GM12878 (cell line): ENCODE data around the gene PCK2. TPM values are rescaled to one million over a fixed set of nuclear protein-coding genes. Genes with fewer than 3 reads are reported as not detected.

Experiments used
- CHD1 ChIP-seq: IDR thresholded peaks from 2 replicates; pipeline ENCODE4 v1.6.1; 2012; ENCODE audit warnings: low read depth, low read length, improper control_type of control experiment
- HDGF ChIP-seq: fragments of 450-650 bp; IDR thresholded peaks from 2 replicates; pipeline ENCODE4 v1.6.1; 2016; ENCODE audit warnings: antibody characterized with exemption
- IKZF2 ChIP-seq, 2 experiments: fragments of 450-650 bp; IDR thresholded peaks; 2 replicates each; pipeline ENCODE4 v1.6.1; 2017; ENCODE audit warnings: mild to moderate bottlenecking in 2 of 2, moderate library complexity in 2 of 2
- NKRF ChIP-seq: fragments of 450-650 bp; conservative IDR thresholded peaks from 2 replicates; pipeline ENCODE4 v1.6.1; 2017; ENCODE audit warnings: mild to moderate bottlenecking, moderate library complexity
- RELA ChIP-seq: fragments of 450-650 bp; IDR thresholded peaks from 2 replicates; pipeline ENCODE4 v1.8.0; 2014; ENCODE audit warnings: borderline replicate concordance; ENCODE audit not compliant: partially characterized antibody
- RELB ChIP-seq: fragments of 450-650 bp; IDR thresholded peaks from 2 replicates; pipeline ENCODE4 v1.6.1; 2017; ENCODE audit warnings: low read depth, mild to moderate bottlenecking, moderate library complexity
- RFX5 ChIP-seq: IDR thresholded peaks from 2 replicates; pipeline ENCODE4 v1.6.1; 2011; ENCODE audit warnings: low read depth, low read length, improper control_type of control experiment
- SIX5 ChIP-seq: IDR thresholded peaks from 2 replicates; pipeline ENCODE4 v1.6.1; 2011; ENCODE audit warnings: mild to moderate bottlenecking, low read depth, low read length, moderate library complexity; ENCODE audit not compliant: severe bottlenecking
- SP1 ChIP-seq: IDR thresholded peaks from one replicate; pipeline ENCODE4 v1.6.1; 2011; ENCODE audit warnings: low read depth, low read length
- SREBF1 ChIP-seq: IDR thresholded peaks from 2 replicates; pipeline ENCODE4 v1.6.1; 2012; ENCODE audit warnings: mild to moderate bottlenecking, low read length
- SREBF2 ChIP-seq: IDR thresholded peaks from 2 replicates; pipeline ENCODE4 v1.6.1; 2012; ENCODE audit warnings: mild to moderate bottlenecking, low read length
- ZBTB11 ChIP-seq: fragments of 450-650 bp; formaldehyde crosslinking; IDR thresholded peaks from 2 replicates; pipeline ENCODE4 v1.5.0; 2022; ENCODE audit warnings: mild to moderate bottlenecking, missing genetic modification characterization
- polyA plus RNA-seq, 11 experiments: library from polyadenylated mRNA; depleted of rRNA in 4 of 11; unstranded in 6 of 11; stranded (reverse) in 5 of 11; fragments of >200 nt; fragmentation: Nextera tagmentation in 4 of 11; fragmentation: Illumina TruSeq in 1 of 11; extraction: Ambion mirVana in 4 of 11; extraction: Trizol in 1 of 11; gene quantifications; 1 replicate in 1 of 11; 2 replicates in 10 of 11; pipeline versions ENCODE4 v1.2.1 to v1.2.3, GENCODE V29; 2011 to 2016; ENCODE audit warnings: inconsistent platforms in 2 of 11, missing spikeins in 2 of 11, low read depth in 1 of 11
- total RNA-seq, 4 experiments: library from RNA; depleted of rRNA in 3 of 4; stranded (reverse); fragments of >200 nt in 3 of 4; fragmentation: Illumina TruSeq in 1 of 4; extraction: Trizol in 1 of 4; gene quantifications; 2 replicates each; pipeline versions ENCODE4 v1.2.1 to v1.2.3, GENCODE V29; 2013 to 2021
- TF ChIP-seq, protein P1 (sequence below): fragments of 450-650 bp; IDR thresholded peaks from 2 replicates; pipeline ENCODE4 v1.6.1; 2017; ENCODE audit warnings: mild to moderate bottlenecking, moderate library complexity
- TF ChIP-seq, protein P2 (sequence below): fragments of 450-650 bp; IDR thresholded peaks from 2 replicates; pipeline ENCODE4 v1.6.1; 2017; ENCODE audit warnings: mild to moderate bottlenecking

Gene PCK2
- total and polyA plus RNA-seq, 10 of the 15 experiments (the other 5 are each of a cell fraction or from before 2014, with no cell fraction given): 6.6 to 110 (median 44.6) TPM

- TF ChIP-seq, protein P1, sequence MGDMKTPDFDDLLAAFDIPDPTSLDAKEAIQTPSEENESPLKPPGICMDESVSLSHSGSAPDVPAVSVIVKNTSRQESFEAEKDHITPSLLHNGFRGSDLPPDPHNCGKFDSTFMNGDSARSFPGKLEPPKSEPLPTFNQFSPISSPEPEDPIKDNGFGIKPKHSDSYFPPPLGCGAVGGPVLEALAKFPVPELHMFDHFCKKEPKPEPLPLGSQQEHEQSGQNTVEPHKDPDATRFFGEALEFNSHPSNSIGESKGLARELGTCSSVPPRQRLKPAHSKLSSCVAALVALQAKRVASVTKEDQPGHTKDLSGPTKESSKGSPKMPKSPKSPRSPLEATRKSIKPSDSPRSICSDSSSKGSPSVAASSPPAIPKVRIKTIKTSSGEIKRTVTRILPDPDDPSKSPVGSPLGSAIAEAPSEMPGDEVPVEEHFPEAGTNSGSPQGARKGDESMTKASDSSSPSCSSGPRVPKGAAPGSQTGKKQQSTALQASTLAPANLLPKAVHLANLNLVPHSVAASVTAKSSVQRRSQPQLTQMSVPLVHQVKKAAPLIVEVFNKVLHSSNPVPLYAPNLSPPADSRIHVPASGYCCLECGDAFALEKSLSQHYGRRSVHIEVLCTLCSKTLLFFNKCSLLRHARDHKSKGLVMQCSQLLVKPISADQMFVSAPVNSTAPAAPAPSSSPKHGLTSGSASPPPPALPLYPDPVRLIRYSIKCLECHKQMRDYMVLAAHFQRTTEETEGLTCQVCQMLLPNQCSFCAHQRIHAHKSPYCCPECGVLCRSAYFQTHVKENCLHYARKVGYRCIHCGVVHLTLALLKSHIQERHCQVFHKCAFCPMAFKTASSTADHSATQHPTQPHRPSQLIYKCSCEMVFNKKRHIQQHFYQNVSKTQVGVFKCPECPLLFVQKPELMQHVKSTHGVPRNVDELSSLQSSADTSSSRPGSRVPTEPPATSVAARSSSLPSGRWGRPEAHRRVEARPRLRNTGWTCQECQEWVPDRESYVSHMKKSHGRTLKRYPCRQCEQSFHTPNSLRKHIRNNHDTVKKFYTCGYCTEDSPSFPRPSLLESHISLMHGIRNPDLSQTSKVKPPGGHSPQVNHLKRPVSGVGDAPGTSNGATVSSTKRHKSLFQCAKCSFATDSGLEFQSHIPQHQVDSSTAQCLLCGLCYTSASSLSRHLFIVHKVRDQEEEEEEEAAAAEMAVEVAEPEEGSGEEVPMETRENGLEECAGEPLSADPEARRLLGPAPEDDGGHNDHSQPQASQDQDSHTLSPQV: no peak
- TF ChIP-seq NKRF: no peak
- TF ChIP-seq IKZF2 (IDR thresholded peaks at IDR 0.05): peak; percentile 56 to 64; a peak in 3 of 4 replicates
- TF ChIP-seq HDGF: no peak; the same call in 1 of the 2 replicates
- no peak for TF ChIP-seq SIX5
- TF ChIP-seq, protein P2, sequence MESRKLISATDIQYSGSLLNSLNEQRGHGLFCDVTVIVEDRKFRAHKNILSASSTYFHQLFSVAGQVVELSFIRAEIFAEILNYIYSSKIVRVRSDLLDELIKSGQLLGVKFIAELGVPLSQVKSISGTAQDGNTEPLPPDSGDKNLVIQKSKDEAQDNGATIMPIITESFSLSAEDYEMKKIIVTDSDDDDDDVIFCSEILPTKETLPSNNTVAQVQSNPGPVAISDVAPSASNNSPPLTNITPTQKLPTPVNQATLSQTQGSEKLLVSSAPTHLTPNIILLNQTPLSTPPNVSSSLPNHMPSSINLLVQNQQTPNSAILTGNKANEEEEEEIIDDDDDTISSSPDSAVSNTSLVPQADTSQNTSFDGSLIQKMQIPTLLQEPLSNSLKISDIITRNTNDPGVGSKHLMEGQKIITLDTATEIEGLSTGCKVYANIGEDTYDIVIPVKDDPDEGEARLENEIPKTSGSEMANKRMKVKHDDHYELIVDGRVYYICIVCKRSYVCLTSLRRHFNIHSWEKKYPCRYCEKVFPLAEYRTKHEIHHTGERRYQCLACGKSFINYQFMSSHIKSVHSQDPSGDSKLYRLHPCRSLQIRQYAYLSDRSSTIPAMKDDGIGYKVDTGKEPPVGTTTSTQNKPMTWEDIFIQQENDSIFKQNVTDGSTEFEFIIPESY: no peak
- no peak for TF ChIP-seq SREBF2
- TF ChIP-seq ZBTB11 (CRISPR knock-in tag): no peak
- TF ChIP-seq RELA: no peak
- no peak for TF ChIP-seq RFX5
- no peak for TF ChIP-seq SP1
- TF ChIP-seq RELB: peak; percentile 58; the same call in 1 of the 2 replicates
- no peak for TF ChIP-seq SREBF1
- no peak for TF ChIP-seq CHD1
Measured at GRCh38 chr14:24123424-24124417, 29.6 kb downstream of the PCK2 start (continued).
